Activated CD4-positive, alpha-beta T cell treated with anti-CD3 and anti-CD28 coated beads, Interleukin-2, amount 50 U/mL, for 16 hours (primary cell): ENCODE data around the gene ENPP6.

Experiments
- DNase-seq: peaks from one replicate; pipeline ENCODE4 v3.0.0-alpha.2; 2020

The ENPP6 gene

GRCh38 chr4:184188443-184189400 is 29.0 kb downstream of the ENPP6 start:
- DNase-seq, result no peak

GRCh38 chr4:184177271-184177670 is 40.4 kb downstream of the ENPP6 start:
- DNase-seq, result no peak

- DNase-seq, result no peak
Measured at GRCh38 chr4:184174571-184175488, 42.8 kb downstream of the ENPP6 start.

- DNase-seq, result no peak
Measured at GRCh38 chr4:184171011-184171410, 46.7 kb downstream of the ENPP6 start.

- DNase-seq, result no peak
Measured at GRCh38 chr4:184169225-184169867, 48.3 kb downstream of the ENPP6 start.

GRCh38 chr4:184168406-184169019 is 49.2 kb downstream of the ENPP6 start:
- peak; percentile 61 for DNase-seq

- DNase-seq, result no peak
Measured at GRCh38 chr4:184167576-184167975, 50.1 kb downstream of the ENPP6 start.

GRCh38 chr4:184166736-184167135 is 50.9 kb downstream of the ENPP6 start:
- no peak for DNase-seq

- DNase-seq, result no peak
Measured at GRCh38 chr4:184165291-184165690, 52.4 kb downstream of the ENPP6 start.

GRCh38 chr4:184163813-184164212 is 53.9 kb downstream of the ENPP6 start:
- peak; percentile 12 for DNase-seq

GRCh38 chr4:184162596-184162995 is 55.1 kb downstream of the ENPP6 start:
- DNase-seq, result no peak

- DNase-seq, result no peak
Measured at GRCh38 chr4:184157322-184157721, 60.4 kb downstream of the ENPP6 start.

- DNase-seq, result no peak
Measured at GRCh38 chr4:184156163-184156920, 61.3 kb downstream of the ENPP6 start.

GRCh38 chr4:184154199-184154598 is 63.5 kb downstream of the ENPP6 start:
- DNase-seq, result no peak

GRCh38 chr4:184153781-184154180 is 63.9 kb downstream of the ENPP6 start:
- no peak for DNase-seq

- no peak for DNase-seq
Measured at GRCh38 chr4:184151988-184152485, 65.6 kb downstream of the ENPP6 start.

GRCh38 chr4:184150102-184150839 is 67.4 kb downstream of the ENPP6 start:
- DNase-seq, result no peak

GRCh38 chr4:184148738-184149637 is 68.7 kb downstream of the ENPP6 start:
- no peak for DNase-seq

GRCh38 chr4:184147858-184148737 is 69.6 kb downstream of the ENPP6 start:
- peak; percentile 14 for DNase-seq
